ENCODE results near the gene VAT1.

DNA sequence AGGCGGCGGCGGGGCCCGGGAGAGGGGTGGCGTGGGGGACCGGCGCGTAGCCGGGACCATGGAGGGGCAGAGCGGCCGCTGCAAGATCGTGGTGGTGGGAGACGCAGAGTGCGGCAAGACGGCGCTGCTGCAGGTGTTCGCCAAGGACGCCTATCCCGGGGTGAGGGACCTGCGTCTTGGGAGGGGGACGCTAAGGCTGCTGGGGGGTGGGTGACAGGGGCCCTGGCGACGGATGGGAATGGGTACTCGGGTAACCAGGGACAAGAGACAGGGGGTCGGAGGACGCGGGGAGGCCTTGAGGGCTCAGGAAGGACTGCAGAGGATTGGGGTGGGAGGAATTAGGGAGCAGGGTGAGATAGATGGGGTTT, 3.1 kb upstream of the VAT1 start:
- TF ChIP-seq POLR2A (IDR thresholded peaks at IDR 0.05; ENCODE audit: low read depth, low read length), result no peak
- TF ChIP-seq POLR2AphosphoS5 (IDR thresholded peaks at IDR 0.05; ENCODE audit: low read depth, low read length), result no peak
- no peak for TF ChIP-seq TAF1 (IDR thresholded peaks at IDR 0.05; ENCODE audit: low read depth, low read length)
- TF ChIP-seq SPI1 (IDR thresholded peaks at IDR 0.05; ENCODE audit: low read depth, low read length), result no peak

All from GM12891 (cell line).